Myometrial cell (primary cell): ENCODE results near the gene NEK6. TPM values are rescaled to one million over a fixed set of nuclear protein-coding genes. Genes with fewer than 3 reads are reported as not detected.

Experiments
- total RNA-seq: library from RNA; depleted of rRNA; stranded (reverse); fragments of >200 nt; gene quantifications from 2 replicates; pipeline ENCODE4 v1.2.3, GENCODE V29; 2015

Gene NEK6
- 23.4 and 34.9 TPM in 2 replicates for total RNA-seq

GRCh38 chr9:124257844-124258606 is at the start of gene NEK6:
Gene NEK6 (plus strand): TSS chr9:124257949. CDS start chr9:124301965, 44,016 bp downstream.

Other genes with a start within 250 kb of the NEK6 start
- gene LHX2, start 246.2 kb upstream of the NEK6 start, total RNA-seq = not detected in 2 replicates
- gene PSMB7, start 157.5 kb downstream of the NEK6 start, total RNA-seq = 341 and 379 TPM in 2 replicates
- gene ADGRD2, start 192.5 kb downstream of the NEK6 start, total RNA-seq = not detected in 2 replicates
- not detected in 2 replicates for gene NR5A1, start 249.4 kb downstream of the NEK6 start, total RNA-seq